T-helper 17 cell (primary cell): Measurements from ENCODE around the gene GIMAP1. TPM values are rescaled to one million over a fixed set of nuclear protein-coding genes. Genes with fewer than 3 reads are reported as not detected.

Source experiments
- ATAC-seq: fragments of 150-1000 bp; cut with Tn5 transposase; 2 replicates; pipeline ENCODE4 v1.10.0; 2021; ENCODE audit warnings: mild to moderate bottlenecking, moderate library complexity
- DNase-seq, 3 donors: peaks; one replicate each; pipeline versions ENCODE4 v3.0.0 to v3.0.0-alpha.2; 2020 to 2021
- H3K9me3 ChIP-seq: one replicate; pipeline ENCODE4 v1.7.0; 2013; ENCODE audit warnings: low read length, mild to moderate bottlenecking; ENCODE audit not compliant: control insufficient read depth, poor library complexity, severe bottlenecking
- H3K27ac Mint-ChIP-seq: one replicate; pipeline ENCODE4 v1.8.0; 2022; ENCODE audit warnings: mild to moderate bottlenecking, moderate library complexity, mixed read lengths
- H3K27me3 Mint-ChIP-seq: one replicate; pipeline ENCODE4 v1.8.0; 2022; ENCODE audit warnings: mixed read lengths
- H3K36me3 Mint-ChIP-seq: one replicate; pipeline ENCODE4 v1.8.0; 2022; ENCODE audit warnings: low read depth, mixed read lengths
- H3K4me1 Mint-ChIP-seq: one replicate; pipeline ENCODE4 v1.8.0; 2022; ENCODE audit warnings: mild to moderate bottlenecking, mixed read lengths
- H3K4me3 Mint-ChIP-seq: one replicate; pipeline ENCODE4 v1.8.0; 2022; ENCODE audit warnings: mild to moderate bottlenecking, moderate library complexity, mixed read lengths
- total RNA-seq, 4 donors: library from RNA in 2 of 4; stranded (reverse) in 2 of 4; gene quantifications; one replicate each; pipeline ENCODE4 v1.2.3 and lab custom pipeline; 2022 to 2026

Gene GIMAP1
- total RNA-seq, 2 donors from 2014 or later, result 14.1 to 23.0 TPM

DNA sequence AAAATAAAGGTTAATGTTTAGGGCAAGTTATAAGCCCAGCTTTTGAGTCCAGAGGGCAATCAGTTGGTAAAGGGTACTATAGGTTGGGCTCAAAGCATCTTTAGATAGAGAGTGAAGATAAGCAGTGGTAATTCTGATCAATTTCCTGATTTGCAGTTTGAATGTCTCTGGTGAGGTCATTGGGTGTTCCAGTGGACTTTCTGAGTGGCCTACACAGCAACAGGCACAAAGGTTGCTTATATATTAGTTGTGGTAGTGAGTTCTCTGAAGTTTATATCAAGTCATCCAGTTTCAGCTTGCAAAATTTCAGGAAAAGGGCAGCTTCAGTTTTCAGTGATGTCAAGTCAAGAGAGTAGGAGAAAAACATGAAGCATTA is 49.9 kb downstream of the GIMAP1 start:
- no peaks in the 10 kb centered on the region for H3K27me3 Mint-ChIP-seq
- no peak overlapping the region for H3K27ac Mint-ChIP-seq
- H3K4me3 Mint-ChIP-seq, result no peak overlapping the region
- DNase-seq, result no peak
- no peak for ATAC-seq
- no peaks in the 10 kb centered on the region for H3K9me3 ChIP-seq
- peaks cover 2% of the 10 kb centered on the region for H3K36me3 Mint-ChIP-seq
- H3K4me1 Mint-ChIP-seq, result peaks cover 2% of the 10 kb centered on the region

DNA sequence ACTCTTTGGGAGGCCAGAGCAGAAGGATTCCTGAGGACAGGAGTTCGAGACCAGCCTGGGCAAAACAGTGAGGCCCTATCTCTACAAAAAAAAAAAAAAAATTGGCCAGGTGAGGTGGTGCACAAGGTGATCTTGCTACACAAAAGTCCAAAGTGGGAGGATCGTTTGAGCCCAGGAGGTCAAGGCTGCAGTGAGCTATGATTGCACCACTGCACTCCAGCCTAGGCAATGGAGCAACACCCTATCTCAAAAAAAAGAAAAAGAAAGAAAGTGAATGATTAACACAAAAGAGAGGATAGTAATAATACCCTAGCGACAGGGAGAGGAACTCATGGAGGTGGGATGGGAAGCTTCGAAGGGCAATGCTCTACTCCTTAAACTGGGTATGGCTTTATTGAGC is 53.4 kb downstream of the GIMAP1 start:
- no peaks in the 10 kb centered on the region for H3K9me3 ChIP-seq
- ATAC-seq (no peak), DNase-seq (no peak)
- H3K4me3 Mint-ChIP-seq, result no peak overlapping the region
- no peak overlapping the region for H3K27ac Mint-ChIP-seq
- H3K36me3 Mint-ChIP-seq, result no peaks in the 10 kb centered on the region
- H3K27me3 Mint-ChIP-seq, result no peaks in the 10 kb centered on the region
- peaks cover under 1% of the 10 kb centered on the region for H3K4me1 Mint-ChIP-seq

Other genes with a start within 250 kb of the GIMAP1 start
- 10 to 100 TPM; 62.7 to 68.3 TPM for gene GIMAP7, start 201.7 kb upstream of the GIMAP1 start, total RNA-seq
- 100 to 1,000 TPM in 1 of 2 donors, 10 to 100 TPM in 1; 62.1 to 113 TPM for gene GIMAP4, start 149.2 kb upstream of the GIMAP1 start, total RNA-seq
- 10 to 100 TPM; 25.5 to 48.3 TPM for gene GIMAP6, start 84.2 kb upstream of the GIMAP1 start, total RNA-seq
- gene GIMAP2, start 30.9 kb upstream of the GIMAP1 start, total RNA-seq, result 10 to 100 TPM; 53.7 to 68.2 TPM
- 10 to 100 TPM; 44.1 to 65.3 TPM for gene GIMAP5, start 20.8 kb downstream of the GIMAP1 start, total RNA-seq
- not detected for gene TMEM176B, start 83.8 kb downstream of the GIMAP1 start, total RNA-seq
- under 1 TPM in 1 of 2 donors, not detected in 1; 0.20 TPM for gene TMEM176A, start 84.2 kb downstream of the GIMAP1 start, total RNA-seq
- not detected for gene AOC1, start 135.9 kb downstream of the GIMAP1 start, total RNA-seq